Left kidney (tissue), 8 donors: ENCODE results near the gene RSPO1. TPM values are rescaled to one million over a fixed set of nuclear protein-coding genes. Genes with fewer than 3 reads are reported as not detected.
A peak's percentile ranks its signal among the peaks of the same experiment; 100 is the strongest.
"Not testable (repeated sequence)": the region's sequence is repeated elsewhere in the genome, so short reads cannot be mapped to it uniquely, and the experiment has no call there.

ENCODE experiments used
- DNase-seq: peaks from one replicate; pipeline ENCODE4 v3.0.0-alpha.2; 2013
- long read RNA-seq, 8 donors: transcript quantifications; one replicate each; lab custom pipeline, GENCODE V29; 2026
- polyA plus RNA-seq: library from polyadenylated mRNA; unstranded; fragments of 120-200 nt; gene quantifications from one replicate; pipeline ENCODE4 v1.2.1, GENCODE V29; 2013; ENCODE audit not compliant: insufficient read length

Gene RSPO1
- 5.9 TPM for polyA plus RNA-seq
- long read RNA-seq, donor 1, partial matches to known transcripts = 0 of 1 reads
- long read RNA-seq, donor 1, other reads (novel, unspliced or antisense) = 0 of 1 reads
- long read RNA-seq, donor 2, partial matches to known transcripts = 0 of 4 reads
- long read RNA-seq, donor 2, other reads (novel, unspliced or antisense) = 0 of 4 reads
- long read RNA-seq, donor 3 = 0 reads
- long read RNA-seq, donor 4 = 0 reads
- long read RNA-seq, donor 5, transcript RSPO1-201 (7 exons, 2,621 nt) = major isoform, 6 of 6 reads
- long read RNA-seq, donor 5, partial matches to known transcripts = 0 of 6 reads
- long read RNA-seq, donor 5, other reads (novel, unspliced or antisense) = 0 of 6 reads
- long read RNA-seq, donor 6, partial matches to known transcripts = 0 of 3 reads
- long read RNA-seq, donor 6, other reads (novel, unspliced or antisense) = 0 of 3 reads
- long read RNA-seq, donor 7 = 0 reads
- long read RNA-seq, donor 8, partial matches to known transcripts = 0 of 4 reads
- long read RNA-seq, donor 8, other reads (novel, unspliced or antisense) = 0 of 4 reads

DNA sequence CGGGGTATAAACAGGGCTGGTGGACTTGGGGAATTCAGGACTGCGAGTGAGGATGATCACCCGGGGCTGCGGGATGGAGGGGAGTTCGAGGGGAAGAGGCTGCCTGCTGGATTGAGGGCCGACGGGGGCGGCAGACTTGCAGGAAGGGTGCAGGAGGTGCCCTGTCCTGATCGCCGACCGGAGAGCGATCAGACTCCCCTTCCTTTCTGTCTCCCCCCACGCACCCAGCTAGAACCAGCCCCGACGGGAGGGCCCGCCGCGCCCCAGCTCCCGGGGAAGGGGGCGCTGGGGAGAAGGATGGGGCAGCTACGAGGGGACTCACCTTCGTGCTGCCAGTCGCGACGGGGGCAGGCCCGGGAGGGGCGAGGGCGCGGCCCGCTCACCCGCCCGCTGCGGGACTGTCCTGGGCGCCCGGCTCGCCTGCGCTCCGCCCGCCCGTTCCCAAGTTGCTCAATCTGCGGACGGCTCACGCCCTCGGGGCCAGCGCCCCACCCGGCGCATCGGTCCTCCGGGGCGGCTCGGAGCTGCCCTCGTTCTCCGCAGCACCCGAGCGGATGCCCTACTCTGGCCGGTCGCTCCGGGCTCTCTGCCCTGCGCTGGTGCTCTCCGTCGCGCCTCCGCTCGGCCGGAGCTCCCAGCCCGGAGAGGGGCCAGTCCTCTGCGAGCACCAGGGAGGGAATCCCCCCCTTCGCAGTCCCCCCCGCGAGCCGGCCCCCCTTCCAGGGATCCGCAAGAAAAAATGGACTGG lies at the start of gene RSPO1:
RSPO1 (minus strand) TSS at position 649 of the 748 bp plus-strand sequence. CDS start 5,231 bp downstream, outside the sequence.
- DNase-seq = no peak

GRCh38 chr1:37684182-37684581 lies 49.5 kb upstream of the RSPO1 start:
- not testable (repeated sequence) for DNase-seq

- peak; percentile 70 for DNase-seq
Measured at GRCh38 chr1:37682334-37682987, 47.8 kb upstream of the RSPO1 start.

- no peak for DNase-seq
Measured at GRCh38 chr1:37680933-37681332, 46.2 kb upstream of the RSPO1 start.

DNA sequence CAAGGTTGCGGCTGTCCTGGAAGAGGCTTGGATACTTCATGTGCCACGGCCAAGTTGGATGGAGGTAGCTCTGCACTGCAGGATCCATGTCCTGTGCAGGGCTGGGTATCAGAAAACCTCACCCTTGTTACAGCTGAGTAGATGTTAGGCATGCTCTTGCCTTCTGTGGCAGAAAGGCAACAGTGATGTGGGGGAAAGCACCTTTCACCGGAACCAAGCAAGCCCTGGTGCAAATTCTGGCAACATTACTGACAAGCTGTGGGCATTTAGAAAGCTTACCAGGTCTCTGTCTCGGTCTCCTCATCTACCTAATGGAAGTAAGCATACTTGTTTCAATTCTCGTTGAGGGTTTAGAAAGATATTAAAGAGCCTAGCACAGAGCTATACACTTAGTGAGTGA lies 43.1 kb upstream of the RSPO1 start:
- DNase-seq = no peak

DNA sequence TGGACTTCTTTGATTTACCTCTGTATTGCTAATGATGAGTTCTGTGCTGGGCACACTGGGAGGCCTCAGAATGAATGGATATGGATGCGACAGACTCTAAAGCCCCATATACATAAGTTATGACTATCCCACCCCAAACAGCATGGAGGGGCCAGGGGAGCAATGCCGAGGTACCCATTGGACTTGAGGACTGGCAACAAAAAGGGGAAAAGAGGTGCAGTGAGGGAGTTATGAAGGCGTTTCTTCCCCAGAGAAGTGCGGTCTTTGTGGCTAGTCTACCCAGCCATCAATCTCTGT lies 42.4 kb upstream of the RSPO1 start:
- DNase-seq = no peak

GRCh38 chr1:37676281-37677142 lies 41.8 kb upstream of the RSPO1 start:
- DNase-seq = peak; percentile 72

- DNase-seq = no peak
Measured at GRCh38 chr1:37673920-37674319, 39.2 kb upstream of the RSPO1 start.

- DNase-seq = no peak
Measured at GRCh38 chr1:37672136-37672870, 37.6 kb upstream of the RSPO1 start.

- DNase-seq = no peak
Measured at GRCh38 chr1:37671261-37671660, 36.6 kb upstream of the RSPO1 start.

GRCh38 chr1:37670133-37670532 lies 35.4 kb upstream of the RSPO1 start:
- no peak for DNase-seq

DNA sequence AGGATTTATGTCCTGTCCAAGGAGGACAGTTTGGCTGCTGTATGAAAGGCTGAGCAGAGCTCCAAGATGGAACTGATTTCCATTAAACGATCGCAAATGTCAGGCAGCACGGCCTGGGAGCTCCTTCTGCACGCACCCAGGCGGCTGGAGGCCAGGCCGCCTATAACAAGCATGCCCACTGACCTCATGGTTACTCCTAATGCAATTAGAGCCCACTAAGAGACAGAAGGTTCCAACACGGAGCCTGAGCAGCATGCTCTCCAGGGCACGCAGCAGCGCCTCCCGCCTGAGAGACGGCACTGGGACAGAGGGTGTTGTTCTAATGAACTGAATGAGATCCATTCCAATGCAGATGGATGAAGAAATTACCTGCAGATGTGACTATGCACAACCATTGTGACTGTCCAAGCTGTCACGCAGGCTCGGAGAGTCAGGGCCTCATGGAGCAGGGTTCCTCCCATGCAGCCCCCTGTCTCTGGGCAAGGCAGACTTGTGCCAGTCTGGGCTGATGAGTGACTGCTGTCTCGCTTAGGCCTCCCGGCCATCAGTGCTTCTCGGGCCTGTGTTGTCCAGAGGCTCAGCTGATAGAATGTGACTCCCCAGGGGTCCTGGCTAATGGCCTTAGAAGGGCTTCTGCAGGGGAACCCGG lies 32.5 kb upstream of the RSPO1 start:
- no peak for DNase-seq

GRCh38 chr1:37666241-37666867 lies 31.7 kb upstream of the RSPO1 start:
- no peak for DNase-seq

GRCh38 chr1:37663426-37664000 lies 28.8 kb upstream of the RSPO1 start:
- DNase-seq = no peak

DNA sequence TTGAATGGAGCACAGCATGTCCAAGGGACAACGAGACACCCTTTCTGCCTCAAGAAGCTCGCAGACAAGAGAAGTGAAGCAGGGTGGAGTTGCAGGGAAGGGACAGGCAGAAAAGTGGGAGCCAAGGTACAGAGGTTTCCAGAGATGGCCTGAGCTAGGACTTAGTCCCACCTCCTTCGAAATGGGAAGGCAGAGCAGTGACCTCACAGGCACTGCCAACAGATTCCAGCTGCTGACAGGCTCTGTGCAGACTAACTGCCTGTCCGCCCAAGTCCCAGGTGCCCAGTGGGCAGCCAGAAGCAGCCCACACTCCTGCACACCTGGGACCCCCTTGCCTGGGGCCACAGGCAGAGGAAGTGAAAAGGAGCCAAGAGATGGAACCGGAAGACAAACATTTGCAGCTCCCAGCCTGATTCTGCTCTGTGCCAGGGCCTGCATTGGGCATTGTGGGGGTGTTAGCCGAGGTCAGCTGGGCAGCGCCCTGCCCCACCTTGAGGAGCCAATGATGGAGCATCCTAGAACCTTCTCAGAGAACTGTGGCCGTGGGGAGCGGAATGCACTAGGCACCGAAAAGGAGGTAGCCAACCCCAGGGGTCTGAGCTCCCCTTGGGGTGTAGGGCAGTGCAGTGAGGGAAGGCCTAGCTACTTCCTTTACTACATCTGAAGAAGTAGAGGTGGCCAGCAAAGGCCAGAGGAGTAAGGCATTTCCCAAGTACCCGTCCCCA lies 27.5 kb upstream of the RSPO1 start:
- DNase-seq = no peak

GRCh38 chr1:37661401-37661800 lies 26.7 kb upstream of the RSPO1 start:
- DNase-seq = no peak

- DNase-seq = no peak
Measured at GRCh38 chr1:37660664-37661063, 26.0 kb upstream of the RSPO1 start.

DNA sequence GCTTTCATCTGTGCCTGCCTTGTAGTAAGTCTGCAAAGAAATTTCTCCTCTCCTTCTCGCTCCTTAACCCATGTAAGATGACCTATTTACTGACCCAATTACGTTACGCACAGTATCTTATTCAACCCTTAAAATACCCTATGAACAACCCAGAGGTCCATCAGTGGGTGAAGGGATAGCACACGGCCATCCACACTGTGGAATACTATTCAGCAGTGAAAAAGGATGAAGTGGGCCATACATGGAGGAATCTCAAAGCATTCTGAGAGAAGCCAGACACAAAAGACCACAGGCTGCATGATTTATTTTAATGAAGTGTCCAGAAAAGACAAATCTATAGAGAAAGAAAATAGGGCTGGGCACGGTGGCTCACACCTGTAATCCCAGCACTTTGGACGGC lies 23.8 kb upstream of the RSPO1 start:
- DNase-seq = no peak
